ENCODE measurements around the gene INPP4A. TPM values are rescaled to one million over a fixed set of nuclear protein-coding genes. Genes with fewer than 3 reads are reported as not detected.

INPP4A gene
- total RNA-seq, 4 donors from 2014 or later = 22.8 to 35.8 (median 25.4) TPM

GRCh38 chr2:98452396-98453027 is 7.9 kb downstream of the INPP4A start:
- intact Hi-C loops (cut with DNase I; ENCODE audit: low total_unique reads) (no loop called here), in situ Hi-C loops (cut with MboI; ENCODE audit: low pct_ligation_motif_present in 1 of 4, low pct_unique_long_range_greater_than_20kb in 1 of 4, low sequenced_read_pairs in 3 of 4) (no loop called here)
- TF ChIP-seq POLR2AphosphoS5 (IDR thresholded peaks at IDR 0.05) (no peak), EP300 (IDR thresholded peaks at IDR 0.05; ENCODE audit: low read depth) (no peak), POLR2A (IDR thresholded peaks at IDR 0.05) (no peak), CTCF (IDR thresholded peaks at IDR 0.05) (no peak)
- H3K27ac ChIP-seq = no peak overlapping the region
- peaks cover 24 to 72% (median 31%) of the 10 kb centered on the region in 4 donors for H3K4me1 ChIP-seq
- WGBS, 2 donors (ENCODE audit: low coverage in 1 of 2) = 89 to 93% methylated on average over 7 of the region's 7 CpGs
- H3K4me3 ChIP-seq = no peak overlapping the region
- no peak for DNase-seq
- H3K27me3 ChIP-seq = no peaks in the 10 kb centered on the region
- H3K36me3 ChIP-seq = no peaks in the 10 kb centered on the region
- H3K9me3 ChIP-seq = no peaks in the 10 kb centered on the region

GRCh38 chr2:98453083-98453482 is 8.4 kb downstream of the INPP4A start:
- H3K27me3 ChIP-seq = no peaks in the 10 kb centered on the region
- H3K9me3 ChIP-seq = no peaks in the 10 kb centered on the region
- 78 to 80% methylated on average over 5 of the region's 5 CpGs for WGBS, 2 donors (ENCODE audit: low coverage in 1 of 2)
- no peak for DNase-seq
- H3K4me1 ChIP-seq = peaks cover 24 to 71% (median 33%) of the 10 kb centered on the region in 4 donors
- H3K27ac ChIP-seq = peak overlapping the region in 2 of 4 donors; percentile 74 to 80
- intact Hi-C loops (cut with DNase I; ENCODE audit: low total_unique reads) = no loop called here
- H3K4me3 ChIP-seq = no peak overlapping the region
- no peak for TF ChIP-seq POLR2A (IDR thresholded peaks at IDR 0.05)
- TF ChIP-seq CTCF (IDR thresholded peaks at IDR 0.05) = no peak
- no peak for TF ChIP-seq EP300 (IDR thresholded peaks at IDR 0.05; ENCODE audit: low read depth)
- no peak for TF ChIP-seq POLR2AphosphoS5 (IDR thresholded peaks at IDR 0.05)
- H3K36me3 ChIP-seq = no peaks in the 10 kb centered on the region
- in situ Hi-C loops (cut with MboI; ENCODE audit: low pct_ligation_motif_present in 1 of 4, low pct_unique_long_range_greater_than_20kb in 1 of 4, low sequenced_read_pairs in 3 of 4) = no loop called here

- no peaks in the 10 kb centered on the region for H3K36me3 ChIP-seq
- in situ Hi-C loops (cut with MboI; ENCODE audit: low pct_ligation_motif_present in 1 of 4, low pct_unique_long_range_greater_than_20kb in 1 of 4, low sequenced_read_pairs in 3 of 4) = no loop called here
- no peak for DNase-seq
- peak overlapping the region in 3 of 4 donors; percentile 73 to 80 (median 74) for H3K27ac ChIP-seq
- H3K9me3 ChIP-seq = no peaks in the 10 kb centered on the region
- TF ChIP-seq POLR2A (IDR thresholded peaks at IDR 0.05) (no peak), EP300 (IDR thresholded peaks at IDR 0.05; ENCODE audit: low read depth) (no peak), POLR2AphosphoS5 (IDR thresholded peaks at IDR 0.05) (no peak), CTCF (IDR thresholded peaks at IDR 0.05) (no peak)
- peaks cover 24 to 73% (median 35%) of the 10 kb centered on the region in 4 donors for H3K4me1 ChIP-seq
- intact Hi-C loops (cut with DNase I; ENCODE audit: low total_unique reads) = no loop called here
- H3K27me3 ChIP-seq = no peaks in the 10 kb centered on the region
- no peak overlapping the region for H3K4me3 ChIP-seq
- 93 to 94% methylated on average over 2 to 9 of the region's 9 CpGs for WGBS, 2 donors (ENCODE audit: low coverage in 1 of 2)
Measured at GRCh38 chr2:98453531-98453930, 8.9 kb downstream of the INPP4A start.

GRCh38 chr2:98454073-98454472 is 9.4 kb downstream of the INPP4A start:
- intact Hi-C loops (cut with DNase I; ENCODE audit: low total_unique reads) (no loop called here), in situ Hi-C loops (cut with MboI; ENCODE audit: low pct_ligation_motif_present in 1 of 4, low pct_unique_long_range_greater_than_20kb in 1 of 4, low sequenced_read_pairs in 3 of 4) (no loop called here)
- peaks cover 24 to 72% (median 36%) of the 10 kb centered on the region in 4 donors for H3K4me1 ChIP-seq
- no peak overlapping the region for H3K4me3 ChIP-seq
- TF ChIP-seq POLR2AphosphoS5 (IDR thresholded peaks at IDR 0.05) (peak in 1 of 3 donors; percentile 70), EP300 (IDR thresholded peaks at IDR 0.05; ENCODE audit: low read depth) (no peak)
- H3K27ac ChIP-seq = peak overlapping the region; percentile 73 to 80 (median 74)
- H3K36me3 ChIP-seq = no peaks in the 10 kb centered on the region
- no peaks in the 10 kb centered on the region for H3K9me3 ChIP-seq
- no peak for DNase-seq
- H3K27me3 ChIP-seq = no peaks in the 10 kb centered on the region
- 64% methylated on average over 2 of the region's 2 CpGs; no CpG with 5 or more reads in 1 of the 2 donors for WGBS, 2 donors (ENCODE audit: low coverage in 1 of 2)
